Cardiac muscle cell (in vitro differentiated cells and primary cell): ENCODE data around the gene RBM10. TPM values are rescaled to one million over a fixed set of nuclear protein-coding genes. Genes with fewer than 3 reads are reported as not detected.

Source experiments
- DNase-seq, 2 donors: peaks; one replicate each; pipeline versions ENCODE4 v3.0.0 to v3.0.0-alpha.2; 2010 to 2017; ENCODE audit warnings: low read depth in 1 of 2, low spot score in 1 of 2
- H3K27ac ChIP-seq: fragments of 200-600 bp; sonication (generic); 2 replicates; pipeline ENCODE4 v1.5.1; 2016
- H3K27me3 ChIP-seq: fragments of 200-600 bp; sonication (generic); 2 replicates; pipeline ENCODE4 v1.6.0; 2016; ENCODE audit warnings: control low read depth
- H3K36me3 ChIP-seq: fragments of 200-600 bp; sonication (generic); 2 replicates; pipeline ENCODE4 v1.5.1; 2016; ENCODE audit warnings: control low read depth
- H3K4me1 ChIP-seq: fragments of 200-600 bp; sonication (generic); 2 replicates; pipeline ENCODE4 v1.8.1; 2017; ENCODE audit warnings: low read depth, mild to moderate bottlenecking, mixed run types
- H3K4me3 ChIP-seq: fragments of 200-600 bp; sonication (generic); 2 replicates; pipeline ENCODE4 v1.5.1; 2016; ENCODE audit warnings: mild to moderate bottlenecking
- H3K9me3 ChIP-seq: fragments of 200-600 bp; sonication (generic); 2 replicates; pipeline ENCODE4 v1.5.1; 2017; ENCODE audit warnings: low read depth, mild to moderate bottlenecking, control low read depth
- polyA plus RNA-seq: library from polyadenylated mRNA; unstranded; fragments of >200 nt; fragmentation: Nextera tagmentation; extraction: Ambion mirVana; gene quantifications from 2 replicates; pipeline ENCODE4 v1.2.1, GENCODE V29; 2016
- total RNA-seq: library from RNA; depleted of rRNA; stranded (reverse); fragments of >200 nt; gene quantifications from 2 replicates; pipeline ENCODE4 v1.2.3, GENCODE V29; 2016
- TF ChIP-seq, protein P1 (sequence below): IDR thresholded peaks from 2 replicates; pipeline ENCODE4 v1.5.1; 2012; ENCODE audit warnings: low read depth, mild to moderate bottlenecking, low read length

The RBM10 gene
- total and polyA plus RNA-seq, 2 experiments from 2014 or later: 48.7 to 70.0 TPM

DNA sequence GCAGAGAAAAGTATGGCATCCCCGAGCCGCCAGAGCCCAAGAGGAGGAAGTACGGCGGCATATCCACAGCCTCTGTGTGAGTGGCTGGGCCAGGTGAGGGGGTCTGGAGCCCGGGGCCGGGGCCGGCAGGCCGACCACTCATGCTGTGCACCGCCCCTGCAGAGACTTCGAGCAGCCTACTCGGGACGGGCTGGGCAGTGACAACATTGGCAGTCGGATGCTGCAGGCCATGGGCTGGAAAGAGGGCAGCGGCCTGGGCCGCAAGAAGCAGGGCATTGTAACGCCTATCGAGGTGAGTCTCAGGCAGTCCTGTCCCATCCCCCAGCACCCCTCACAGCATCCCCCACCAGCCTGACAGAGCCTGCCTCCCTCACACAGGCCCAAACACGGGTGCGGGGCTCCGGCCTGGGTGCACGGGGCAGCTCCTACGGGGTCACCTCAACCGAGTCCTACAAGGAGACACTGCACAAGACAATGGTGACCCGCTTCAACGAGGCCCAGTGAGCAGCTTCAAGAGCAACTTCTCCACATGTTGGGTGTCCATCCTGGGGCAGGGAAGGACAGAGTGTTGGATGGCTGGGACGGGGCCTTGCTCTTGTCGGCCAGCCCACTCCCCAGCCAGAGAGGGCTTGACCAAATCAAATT lies 41.2 kb downstream of the RBM10 start:
- no peaks in the 10 kb centered on the region for H3K9me3 ChIP-seq
- DNase-seq: no peak
- peaks cover under 1% of the 10 kb centered on the region for H3K27me3 ChIP-seq
- H3K4me3 ChIP-seq: no peak overlapping the region
- H3K4me1 ChIP-seq: no peaks in the 10 kb centered on the region
- H3K27ac ChIP-seq: no peak overlapping the region
- TF ChIP-seq, protein P1, sequence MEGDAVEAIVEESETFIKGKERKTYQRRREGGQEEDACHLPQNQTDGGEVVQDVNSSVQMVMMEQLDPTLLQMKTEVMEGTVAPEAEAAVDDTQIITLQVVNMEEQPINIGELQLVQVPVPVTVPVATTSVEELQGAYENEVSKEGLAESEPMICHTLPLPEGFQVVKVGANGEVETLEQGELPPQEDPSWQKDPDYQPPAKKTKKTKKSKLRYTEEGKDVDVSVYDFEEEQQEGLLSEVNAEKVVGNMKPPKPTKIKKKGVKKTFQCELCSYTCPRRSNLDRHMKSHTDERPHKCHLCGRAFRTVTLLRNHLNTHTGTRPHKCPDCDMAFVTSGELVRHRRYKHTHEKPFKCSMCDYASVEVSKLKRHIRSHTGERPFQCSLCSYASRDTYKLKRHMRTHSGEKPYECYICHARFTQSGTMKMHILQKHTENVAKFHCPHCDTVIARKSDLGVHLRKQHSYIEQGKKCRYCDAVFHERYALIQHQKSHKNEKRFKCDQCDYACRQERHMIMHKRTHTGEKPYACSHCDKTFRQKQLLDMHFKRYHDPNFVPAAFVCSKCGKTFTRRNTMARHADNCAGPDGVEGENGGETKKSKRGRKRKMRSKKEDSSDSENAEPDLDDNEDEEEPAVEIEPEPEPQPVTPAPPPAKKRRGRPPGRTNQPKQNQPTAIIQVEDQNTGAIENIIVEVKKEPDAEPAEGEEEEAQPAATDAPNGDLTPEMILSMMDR: no peak
- no peaks in the 10 kb centered on the region for H3K36me3 ChIP-seq

DNA sequence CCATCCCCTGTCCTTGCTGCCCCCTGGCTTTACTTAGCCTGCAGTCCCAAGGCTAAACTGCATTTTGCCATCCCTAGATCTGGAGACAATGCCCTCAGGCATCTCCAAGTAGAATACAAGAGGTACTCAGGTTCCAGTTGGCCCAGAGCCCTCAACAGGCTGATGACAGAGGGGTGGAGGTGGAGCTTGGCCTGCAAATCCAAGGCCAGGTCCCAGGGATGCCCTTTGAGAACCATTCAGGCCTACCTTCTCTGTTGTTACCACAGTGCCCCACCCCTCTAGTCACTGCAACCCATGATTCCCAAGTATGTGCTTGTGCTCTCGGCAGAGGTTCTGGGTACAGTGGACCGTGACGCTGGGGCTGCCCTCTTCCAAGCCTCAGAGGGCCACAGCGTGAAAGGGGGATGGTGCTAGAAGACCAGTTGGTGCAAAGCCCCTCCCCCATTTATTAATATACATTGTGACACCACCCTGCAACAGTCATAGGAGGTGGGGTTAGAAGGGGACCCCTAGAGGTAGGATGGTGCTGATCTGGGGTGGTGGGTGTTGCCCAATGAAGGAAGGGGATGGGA lies 42.2 kb downstream of the RBM10 start:
- H3K27me3 ChIP-seq: peaks cover 7% of the 10 kb centered on the region
- no peaks in the 10 kb centered on the region for H3K36me3 ChIP-seq
- H3K27ac ChIP-seq: no peak overlapping the region
- TF ChIP-seq, protein P1: no peak
- no peak for DNase-seq
- no peak overlapping the region for H3K4me3 ChIP-seq
- H3K4me1 ChIP-seq: no peaks in the 10 kb centered on the region
- no peaks in the 10 kb centered on the region for H3K9me3 ChIP-seq

DNA sequence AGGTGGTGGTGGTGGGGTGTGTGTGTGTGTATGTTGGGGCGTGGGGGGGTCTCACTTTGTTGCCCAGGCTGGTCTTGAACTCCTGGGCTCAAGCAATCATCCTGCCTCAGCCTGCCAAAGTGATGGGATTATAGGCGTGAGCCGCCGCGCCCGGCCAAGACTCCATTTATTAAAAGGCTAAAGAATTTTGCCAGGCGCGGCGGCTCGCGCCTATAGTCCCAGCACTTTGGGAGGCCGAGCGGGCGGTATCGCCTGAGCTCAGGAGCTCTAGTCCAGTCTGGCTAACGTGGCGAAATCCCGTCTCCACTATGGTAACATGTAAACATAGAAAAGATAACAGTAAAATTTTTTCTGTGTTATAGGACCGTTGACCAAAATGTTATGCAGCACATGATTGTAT lies 44.9 kb downstream of the RBM10 start:
- Histone ChIP-seq H3K4me3 (no peak overlapping the region), H3K36me3 (no peaks in the 10 kb centered on the region), H3K27me3 (peaks cover 7% of the 10 kb centered on the region), H3K27ac (no peak overlapping the region), H3K4me1 (peaks cover 6% of the 10 kb centered on the region), H3K9me3 (no peaks in the 10 kb centered on the region)
- TF ChIP-seq, protein P1: no peak
- DNase-seq: no peak

DNA sequence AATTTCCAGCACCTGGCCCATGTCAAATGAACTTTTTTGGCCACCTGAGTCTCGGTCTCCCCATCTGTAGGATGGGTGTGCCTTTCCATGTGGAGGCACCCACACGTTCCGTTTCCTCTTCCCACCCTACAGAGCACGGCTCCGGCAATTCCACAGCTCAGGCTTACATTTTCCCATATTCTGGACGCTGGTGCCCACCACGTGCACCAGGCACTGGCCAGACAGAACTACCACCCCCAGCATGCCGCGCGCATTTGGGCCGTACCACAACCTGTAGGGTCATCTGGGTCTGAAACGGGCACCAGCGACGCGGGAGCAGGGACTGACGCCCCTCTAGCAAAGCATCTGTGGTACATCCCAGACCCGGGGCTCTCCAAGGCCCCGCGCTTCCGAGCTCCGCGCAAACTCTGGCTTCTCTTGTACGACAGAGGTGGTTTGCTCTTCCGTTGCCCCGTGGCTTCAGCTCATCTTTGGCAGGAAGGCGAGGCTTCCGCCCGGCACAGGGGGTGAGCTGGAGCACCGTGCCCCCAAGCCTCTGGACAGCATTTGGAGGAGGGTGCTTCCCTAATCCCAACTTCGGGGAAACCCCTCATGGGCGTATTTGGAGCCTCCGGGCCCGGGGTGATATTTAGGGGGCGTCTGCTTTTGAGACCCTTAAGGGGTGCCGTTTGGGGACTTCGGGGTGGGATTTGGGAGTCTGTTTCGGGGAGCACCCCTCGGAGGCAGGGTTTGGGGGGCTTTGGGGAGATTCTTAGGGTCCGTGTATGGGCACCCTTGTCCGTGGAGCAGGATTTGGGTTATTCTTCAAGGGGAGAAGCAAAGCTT lies 45.6 kb downstream of the RBM10 start:
- TF ChIP-seq, protein P1: no peak
- Histone ChIP-seq H3K9me3 (no peaks in the 10 kb centered on the region), H3K4me1 (peaks cover 12% of the 10 kb centered on the region), H3K36me3 (no peaks in the 10 kb centered on the region), H3K4me3 (peak overlapping the region; percentile 37), H3K27me3 (peaks cover 7% of the 10 kb centered on the region), H3K27ac (no peak overlapping the region)
- DNase-seq: peak; percentile 95 to 96

DNA sequence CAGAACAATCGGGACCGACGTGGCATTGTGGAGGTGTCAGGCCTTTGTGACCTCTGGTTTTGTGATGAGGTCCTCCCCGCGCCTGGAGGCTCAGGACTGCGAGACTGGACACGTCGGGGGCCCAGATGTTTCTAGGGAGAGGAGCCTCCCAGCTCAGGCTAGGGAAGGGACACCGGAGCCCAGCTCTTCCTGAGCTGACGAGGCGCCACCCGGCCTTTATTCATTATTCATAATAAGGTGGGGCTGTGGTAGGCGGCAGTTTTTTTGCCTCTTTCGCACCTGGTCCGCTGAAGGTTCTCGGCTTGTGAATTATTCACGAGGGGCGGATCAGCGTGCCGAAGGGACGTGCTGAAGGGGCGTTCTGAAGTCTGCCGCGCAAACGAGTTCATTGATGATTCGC lies 46.3 kb downstream of the RBM10 start:
- TF ChIP-seq, protein P1: no peak
- no peaks in the 10 kb centered on the region for H3K36me3 ChIP-seq
- H3K27ac ChIP-seq: no peak overlapping the region
- no peaks in the 10 kb centered on the region for H3K9me3 ChIP-seq
- peaks cover 19% of the 10 kb centered on the region for H3K4me1 ChIP-seq
- peaks cover 7% of the 10 kb centered on the region for H3K27me3 ChIP-seq
- peak in 1 of 2 donors; percentile 25 for DNase-seq
- H3K4me3 ChIP-seq: peak overlapping the region; percentile 37
